ENCODE data around the gene STARD10.

STARD10 gene

GRCh38 chr11:72787216-72788104 is 6.4 kb downstream of the STARD10 start:
- TF ChIP-seq, protein P1, sequence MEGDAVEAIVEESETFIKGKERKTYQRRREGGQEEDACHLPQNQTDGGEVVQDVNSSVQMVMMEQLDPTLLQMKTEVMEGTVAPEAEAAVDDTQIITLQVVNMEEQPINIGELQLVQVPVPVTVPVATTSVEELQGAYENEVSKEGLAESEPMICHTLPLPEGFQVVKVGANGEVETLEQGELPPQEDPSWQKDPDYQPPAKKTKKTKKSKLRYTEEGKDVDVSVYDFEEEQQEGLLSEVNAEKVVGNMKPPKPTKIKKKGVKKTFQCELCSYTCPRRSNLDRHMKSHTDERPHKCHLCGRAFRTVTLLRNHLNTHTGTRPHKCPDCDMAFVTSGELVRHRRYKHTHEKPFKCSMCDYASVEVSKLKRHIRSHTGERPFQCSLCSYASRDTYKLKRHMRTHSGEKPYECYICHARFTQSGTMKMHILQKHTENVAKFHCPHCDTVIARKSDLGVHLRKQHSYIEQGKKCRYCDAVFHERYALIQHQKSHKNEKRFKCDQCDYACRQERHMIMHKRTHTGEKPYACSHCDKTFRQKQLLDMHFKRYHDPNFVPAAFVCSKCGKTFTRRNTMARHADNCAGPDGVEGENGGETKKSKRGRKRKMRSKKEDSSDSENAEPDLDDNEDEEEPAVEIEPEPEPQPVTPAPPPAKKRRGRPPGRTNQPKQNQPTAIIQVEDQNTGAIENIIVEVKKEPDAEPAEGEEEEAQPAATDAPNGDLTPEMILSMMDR (conservative IDR thresholded peaks at IDR 0.05; ENCODE audit: low read depth, low read length): no peak
- H4K20me1 ChIP-seq (ENCODE audit: insufficient read depth): no peaks in the 10 kb centered on the region
- H3K79me2 ChIP-seq (ENCODE audit: insufficient read depth, low read depth): no peaks in the 10 kb centered on the region
- H3K4me3 ChIP-seq (IDR thresholded peaks at IDR 0.05; ENCODE audit: insufficient read depth, low read depth, low read length): no peak overlapping the region
- no peaks in the 10 kb centered on the region for H3K36me3 ChIP-seq (ENCODE audit: insufficient read depth)
- no peak overlapping the region for H3K27ac ChIP-seq
- peaks cover 13% of the 10 kb centered on the region for H3K4me1 ChIP-seq (ENCODE audit: low read depth, poor library complexity, severe bottlenecking)
- H2AFZ ChIP-seq (ENCODE audit: low read depth): no peak overlapping the region
- no peak overlapping the region for H3K4me2 ChIP-seq
- H3K27me3 ChIP-seq (ENCODE audit: insufficient read depth, low read depth): no peaks in the 10 kb centered on the region
- H3K9ac ChIP-seq: no peak overlapping the region

DNA sequence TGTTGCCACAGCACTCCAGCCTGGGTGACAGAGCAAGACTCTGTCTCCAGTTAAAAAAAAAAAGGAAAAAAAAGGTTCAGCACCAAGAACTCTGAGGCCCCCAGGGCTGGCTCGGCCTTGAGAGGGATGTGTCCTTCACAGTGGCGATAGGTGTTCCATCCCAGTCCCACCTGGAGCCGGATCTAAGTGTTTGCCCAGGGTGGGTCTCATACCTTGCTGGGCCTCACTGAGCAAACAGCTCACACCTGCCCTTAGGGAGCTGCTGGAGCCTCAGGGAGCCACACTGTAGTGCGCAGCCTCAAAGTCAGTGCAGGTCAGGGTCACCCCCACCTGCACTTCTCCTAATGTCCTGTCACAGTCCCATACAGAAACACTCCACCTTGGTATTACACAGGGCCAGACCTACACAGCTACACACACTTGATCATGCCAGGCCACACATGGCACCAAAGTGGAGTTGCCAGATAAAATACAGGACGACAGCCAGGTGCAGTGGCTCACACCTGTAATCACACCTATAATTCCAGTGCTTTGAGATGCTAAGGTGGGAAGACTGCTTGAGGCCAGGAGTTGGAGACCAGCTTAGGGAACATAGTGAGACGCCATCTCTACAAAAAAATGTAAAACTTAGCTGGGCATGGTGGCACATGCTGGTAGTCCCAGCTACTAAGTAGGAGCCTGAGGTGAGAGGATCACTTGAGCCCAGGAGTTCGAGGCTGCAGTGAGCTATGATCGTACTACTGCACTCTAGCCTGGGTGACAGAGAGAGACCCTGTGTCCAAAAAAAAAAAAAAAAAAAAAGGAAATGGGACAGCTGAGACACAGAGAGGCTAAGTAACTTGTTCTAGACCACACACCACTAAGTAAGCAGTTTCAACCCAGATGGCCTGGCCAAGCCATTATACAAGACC is 7.3 kb downstream of the STARD10 start:
- Histone ChIP-seq H3K27ac (no peak overlapping the region), H2AFZ (ENCODE audit: low read depth) (no peak overlapping the region), H3K4me2 (no peak overlapping the region), H3K9ac (no peak overlapping the region), H3K27me3 (ENCODE audit: insufficient read depth, low read depth) (no peaks in the 10 kb centered on the region), H3K4me1 (ENCODE audit: low read depth, poor library complexity, severe bottlenecking) (peaks cover 18% of the 10 kb centered on the region), H3K4me3 (IDR thresholded peaks at IDR 0.05; ENCODE audit: insufficient read depth, low read depth, low read length) (no peak overlapping the region), H3K36me3 (ENCODE audit: insufficient read depth) (no peaks in the 10 kb centered on the region), H4K20me1 (ENCODE audit: insufficient read depth) (no peaks in the 10 kb centered on the region), H3K79me2 (ENCODE audit: insufficient read depth, low read depth) (no peaks in the 10 kb centered on the region)
- TF ChIP-seq, protein P1 (conservative IDR thresholded peaks at IDR 0.05; ENCODE audit: low read depth, low read length): no peak

DNA sequence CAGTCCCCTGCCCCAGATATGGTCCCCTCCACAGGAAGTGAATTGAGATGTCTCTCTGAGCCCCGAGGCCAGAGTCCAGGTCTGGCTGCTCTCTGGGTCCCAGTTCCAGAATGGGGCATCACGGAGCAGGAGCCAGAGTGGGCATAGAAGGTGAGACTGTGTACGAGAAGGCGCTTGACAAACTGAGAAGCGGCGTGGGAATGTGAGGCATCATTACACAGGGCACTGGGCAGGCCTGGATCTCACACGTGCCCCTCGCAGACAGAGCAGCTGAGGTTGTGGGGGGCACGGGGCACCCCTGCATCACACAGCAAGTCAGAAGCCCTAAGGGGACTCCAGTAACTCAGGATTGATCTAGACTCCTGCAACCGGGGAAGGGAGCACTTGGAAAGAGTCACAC is 9.2 kb downstream of the STARD10 start:
- Histone ChIP-seq H3K27ac (no peak overlapping the region), H3K79me2 (ENCODE audit: insufficient read depth, low read depth) (no peaks in the 10 kb centered on the region), H4K20me1 (ENCODE audit: insufficient read depth) (no peaks in the 10 kb centered on the region), H2AFZ (ENCODE audit: low read depth) (no peak overlapping the region), H3K9ac (no peak overlapping the region), H3K4me3 (IDR thresholded peaks at IDR 0.05; ENCODE audit: insufficient read depth, low read depth, low read length) (no peak overlapping the region), H3K4me1 (ENCODE audit: low read depth, poor library complexity, severe bottlenecking) (peaks cover 22% of the 10 kb centered on the region), H3K36me3 (ENCODE audit: insufficient read depth) (no peaks in the 10 kb centered on the region), H3K27me3 (ENCODE audit: insufficient read depth, low read depth) (peaks cover 5% of the 10 kb centered on the region; the same call in 1 of the 2 replicates), H3K4me2 (no peak overlapping the region)
- TF ChIP-seq, protein P1 (conservative IDR thresholded peaks at IDR 0.05; ENCODE audit: low read depth, low read length): no peak

GRCh38 chr11:72783144-72783905 is 10.5 kb downstream of the STARD10 start:
- H3K27me3 ChIP-seq (ENCODE audit: insufficient read depth, low read depth): peaks cover 5% of the 10 kb centered on the region; the same call in 1 of the 2 replicates
- peaks cover 22% of the 10 kb centered on the region for H3K4me1 ChIP-seq (ENCODE audit: low read depth, poor library complexity, severe bottlenecking)
- no peak overlapping the region for H3K27ac ChIP-seq
- no peaks in the 10 kb centered on the region for H4K20me1 ChIP-seq (ENCODE audit: insufficient read depth)
- no peaks in the 10 kb centered on the region for H3K36me3 ChIP-seq (ENCODE audit: insufficient read depth)
- H3K79me2 ChIP-seq (ENCODE audit: insufficient read depth, low read depth): no peaks in the 10 kb centered on the region
- no peak overlapping the region for H3K4me3 ChIP-seq (IDR thresholded peaks at IDR 0.05; ENCODE audit: insufficient read depth, low read depth, low read length)
- TF ChIP-seq, protein P1 (conservative IDR thresholded peaks at IDR 0.05; ENCODE audit: low read depth, low read length): no peak
- H3K9ac ChIP-seq: no peak overlapping the region
- H3K4me2 ChIP-seq: no peak overlapping the region
- no peak overlapping the region for H2AFZ ChIP-seq (ENCODE audit: low read depth)
